Measurements from ENCODE around the gene STAT2.

DNA sequence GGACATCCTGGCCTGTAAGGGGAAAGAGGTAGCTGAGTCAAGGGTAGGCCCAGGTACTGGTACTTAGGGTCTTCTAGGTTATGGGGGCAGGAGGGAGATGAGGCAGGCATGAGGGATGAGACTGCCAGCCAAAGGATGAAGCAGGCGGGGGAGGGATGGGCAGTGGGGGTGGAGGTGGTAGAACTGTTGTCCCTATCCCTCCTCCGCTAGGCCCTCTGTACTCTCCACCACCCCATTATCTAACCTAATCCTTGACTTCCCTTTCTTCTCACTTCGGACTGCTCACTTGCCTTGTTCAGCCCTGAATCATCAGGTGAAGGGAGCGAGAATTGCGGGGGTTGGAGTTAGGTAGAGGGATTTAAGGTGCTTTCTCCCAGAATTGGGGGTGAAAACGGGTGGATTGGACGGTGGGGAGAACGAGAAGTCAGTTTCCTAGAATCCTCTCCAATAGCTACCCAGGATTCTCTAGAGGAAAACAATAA lies 26.7 kb downstream of the STAT2 start:
- TF ChIP-seq, protein P1, sequence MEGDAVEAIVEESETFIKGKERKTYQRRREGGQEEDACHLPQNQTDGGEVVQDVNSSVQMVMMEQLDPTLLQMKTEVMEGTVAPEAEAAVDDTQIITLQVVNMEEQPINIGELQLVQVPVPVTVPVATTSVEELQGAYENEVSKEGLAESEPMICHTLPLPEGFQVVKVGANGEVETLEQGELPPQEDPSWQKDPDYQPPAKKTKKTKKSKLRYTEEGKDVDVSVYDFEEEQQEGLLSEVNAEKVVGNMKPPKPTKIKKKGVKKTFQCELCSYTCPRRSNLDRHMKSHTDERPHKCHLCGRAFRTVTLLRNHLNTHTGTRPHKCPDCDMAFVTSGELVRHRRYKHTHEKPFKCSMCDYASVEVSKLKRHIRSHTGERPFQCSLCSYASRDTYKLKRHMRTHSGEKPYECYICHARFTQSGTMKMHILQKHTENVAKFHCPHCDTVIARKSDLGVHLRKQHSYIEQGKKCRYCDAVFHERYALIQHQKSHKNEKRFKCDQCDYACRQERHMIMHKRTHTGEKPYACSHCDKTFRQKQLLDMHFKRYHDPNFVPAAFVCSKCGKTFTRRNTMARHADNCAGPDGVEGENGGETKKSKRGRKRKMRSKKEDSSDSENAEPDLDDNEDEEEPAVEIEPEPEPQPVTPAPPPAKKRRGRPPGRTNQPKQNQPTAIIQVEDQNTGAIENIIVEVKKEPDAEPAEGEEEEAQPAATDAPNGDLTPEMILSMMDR (IDR thresholded peaks at IDR 0.05), result no peak
- TF ChIP-seq POLR2A (IDR thresholded peaks at IDR 0.05), result no peak

Data from right lobe of liver (tissue), 4 donors.